Measurements from ENCODE around the gene CMTM8.

The CMTM8 gene

GRCh38 chr3:32419742-32420125, 181.3 kb downstream of the CMTM8 start:
- DNase-seq = no peak

Data from fibroblast of upper back skin (primary cell).